Bronchial epithelial cell (primary cell): ENCODE results near the gene FGFR3. TPM values are rescaled to one million over a fixed set of nuclear protein-coding genes. Genes with fewer than 3 reads are reported as not detected.

ENCODE experiments used
- DNase-seq: peaks from one replicate; pipeline ENCODE4 v3.0.0-alpha.2; 2010; ENCODE audit warnings: low read depth
- FAIRE-seq: peaks from 2 replicates; lab custom pipeline; 2011; peaks lifted over from hg19 to GRCh38; lab: Jason Lieb, UNC
- H3K27me3 ChIP-seq: 2 replicates; pipeline ENCODE4 v1.5.1; 2011; ENCODE audit warnings: low read length; ENCODE audit not compliant: control insufficient read depth, insufficient read depth
- H3K36me3 ChIP-seq: 2 replicates; pipeline ENCODE4 v1.5.1; 2011; ENCODE audit warnings: low read length; ENCODE audit not compliant: control insufficient read depth, insufficient read depth
- H3K4me3 ChIP-seq: 2 replicates; pipeline ENCODE4 v1.5.1; 2011; ENCODE audit warnings: mild to moderate bottlenecking, low read depth, low read length, control low read depth
- CTCF ChIP-seq: IDR thresholded peaks from 2 replicates; pipeline ENCODE4 v1.5.1; 2011; ENCODE audit warnings: mild to moderate bottlenecking, moderate library complexity, low read length, control low read depth, inconsistent platforms; ENCODE audit not compliant: insufficient read depth, severe bottlenecking
- total RNA-seq: library from RNA; depleted of rRNA; stranded (reverse); fragments of >200 nt; gene quantifications from 2 replicates; pipeline ENCODE4 v1.2.1, GENCODE V29; 2014

FGFR3 gene
- total RNA-seq, 1 donor from 2014 or later = 29.0 TPM

DNA sequence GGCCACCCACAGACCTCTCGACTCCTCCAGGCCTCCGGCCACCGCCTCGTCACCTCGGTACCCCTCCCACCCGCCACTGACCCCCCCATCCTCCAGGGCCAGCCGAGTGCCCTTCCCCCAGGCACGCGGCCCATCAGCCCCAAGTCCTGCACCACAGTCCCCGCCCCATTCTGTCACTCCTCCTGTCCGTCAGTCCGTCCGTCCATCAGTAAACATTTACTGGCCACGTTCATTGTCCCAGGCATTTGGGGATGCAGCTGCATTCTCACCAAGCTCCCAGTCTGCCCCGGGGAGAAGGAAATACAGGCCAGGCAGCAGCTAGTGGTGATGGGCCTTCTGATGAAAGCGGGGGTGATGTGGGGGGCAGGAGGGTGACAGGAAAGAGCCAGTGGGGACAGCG lies 35.3 kb upstream of the FGFR3 start:
- H3K27me3 ChIP-seq = no peaks in the 10 kb centered on the region
- TF ChIP-seq CTCF = no peak
- FAIRE-seq (no peak), DNase-seq (no peak)
- H3K4me3 ChIP-seq = no peak overlapping the region
- H3K36me3 ChIP-seq = no peaks in the 10 kb centered on the region

- peak; percentile 7 for TF ChIP-seq CTCF
- Histone ChIP-seq H3K27me3 (no peaks in the 10 kb centered on the region), H3K36me3 (no peaks in the 10 kb centered on the region), H3K4me3 (no peak overlapping the region)
- no peak for FAIRE-seq
- DNase-seq = peak; percentile 38
Observed at GRCh38 chr4:1758306-1759121, 34.6 kb upstream of the FGFR3 start.

DNA sequence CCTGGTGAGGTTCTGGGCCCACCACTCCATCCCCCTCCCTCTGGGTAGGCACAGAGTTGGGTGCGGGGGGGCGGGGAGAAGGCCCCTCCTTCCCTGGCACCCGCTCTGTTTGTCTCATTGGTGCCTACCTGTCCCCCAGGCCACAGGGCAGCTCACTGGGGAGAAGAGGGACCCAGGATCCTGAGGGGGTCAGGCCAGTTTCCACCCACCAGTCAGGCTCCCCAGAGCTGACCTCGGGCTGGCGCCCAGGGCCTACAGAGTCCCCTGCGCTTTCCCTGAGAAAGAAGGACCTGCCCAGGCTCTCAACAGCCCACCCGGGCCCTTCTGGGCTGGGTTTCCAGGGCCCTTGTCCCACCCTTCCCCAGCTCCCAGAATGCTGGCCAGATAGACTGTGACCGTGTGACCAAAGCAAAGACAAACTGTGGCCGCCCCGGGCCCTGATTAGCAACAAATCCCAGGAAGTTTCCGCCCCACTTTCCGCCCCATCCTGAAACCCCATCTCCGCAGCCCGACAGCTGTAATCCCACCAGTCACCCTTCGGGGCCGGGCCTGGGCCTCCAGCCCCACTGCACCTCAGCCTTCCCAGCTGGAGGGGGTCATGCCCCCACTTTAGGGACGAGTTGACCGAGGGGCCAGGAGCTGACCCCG lies 33.8 kb upstream of the FGFR3 start:
- Histone ChIP-seq H3K27me3 (no peaks in the 10 kb centered on the region), H3K4me3 (no peak overlapping the region), H3K36me3 (no peaks in the 10 kb centered on the region)
- no peak for DNase-seq
- no peak for TF ChIP-seq CTCF
- no peak for FAIRE-seq

GRCh38 chr4:1759818-1760223 lies 33.3 kb upstream of the FGFR3 start:
- no peaks in the 10 kb centered on the region for H3K27me3 ChIP-seq
- H3K4me3 ChIP-seq = no peak overlapping the region
- peak; percentile 33 for TF ChIP-seq CTCF
- DNase-seq = no peak
- FAIRE-seq = no peak
- H3K36me3 ChIP-seq = no peaks in the 10 kb centered on the region

GRCh38 chr4:1760521-1761071 lies 32.5 kb upstream of the FGFR3 start:
- no peak for TF ChIP-seq CTCF
- no peak for DNase-seq
- Histone ChIP-seq H3K27me3 (no peaks in the 10 kb centered on the region), H3K36me3 (no peaks in the 10 kb centered on the region), H3K4me3 (no peak overlapping the region)
- no peak for FAIRE-seq
